ENCODE measurements around the gene NSL1.

The NSL1 gene

GRCh38 chr1:212687811-212688210, 103.8 kb downstream of the NSL1 start:
- Histone ChIP-seq H3K27ac (ENCODE audit: low read length) (no peak overlapping the region), H3K27me3 (ENCODE audit: control insufficient read depth, insufficient read depth, low read length) (no peaks in the 10 kb centered on the region)

DNA sequence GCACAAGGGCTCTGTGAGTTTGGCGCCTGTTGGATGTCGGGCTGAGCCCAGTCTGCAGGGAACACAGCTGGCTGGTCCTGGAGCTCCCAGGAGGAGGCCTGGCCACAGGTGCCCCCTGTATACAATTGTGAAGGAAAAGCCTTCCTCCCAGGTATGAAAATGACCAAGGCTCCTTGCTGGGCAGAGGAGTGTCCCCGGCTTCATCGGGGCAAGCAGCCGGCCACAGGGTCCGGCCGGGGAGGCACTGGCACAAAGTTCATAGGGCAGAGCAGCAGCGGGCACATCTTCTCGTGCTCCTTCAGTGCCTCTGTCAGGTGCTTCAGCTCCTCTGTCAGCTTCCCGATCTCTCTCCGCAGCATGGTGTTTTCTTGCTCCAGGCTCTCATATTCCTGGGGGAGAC, 105.0 kb downstream of the NSL1 start:
- no peak overlapping the region for H3K4me3 ChIP-seq (ENCODE audit: low read length)
- no peak overlapping the region for H3K9ac ChIP-seq (ENCODE audit: low read length)
- no peak overlapping the region for H3K27ac ChIP-seq (ENCODE audit: low read length)
- no peaks in the 10 kb centered on the region for H3K27me3 ChIP-seq (ENCODE audit: control insufficient read depth, insufficient read depth, low read length)
- H3K36me3 ChIP-seq (ENCODE audit: control insufficient read depth, low read depth, low read length), result no peaks in the 10 kb centered on the region
- H3K9me3 ChIP-seq (ENCODE audit: control insufficient read depth, low read depth, low read length), result no peaks in the 10 kb centered on the region
- H3K4me1 ChIP-seq (ENCODE audit: control insufficient read depth, low read depth, low read length), result peaks cover 4% of the 10 kb centered on the region

More at GRCh38 chr1:212687811-212688210, 103.8 kb downstream of the NSL1 start:
- peaks cover 4% of the 10 kb centered on the region for H3K4me1 ChIP-seq (ENCODE audit: control insufficient read depth, low read depth, low read length)
- no peaks in the 10 kb centered on the region for H3K36me3 ChIP-seq (ENCODE audit: control insufficient read depth, low read depth, low read length)
- H3K9ac ChIP-seq (ENCODE audit: low read length), result no peak overlapping the region
- H3K9me3 ChIP-seq (ENCODE audit: control insufficient read depth, low read depth, low read length), result no peaks in the 10 kb centered on the region
- H3K4me3 ChIP-seq (ENCODE audit: low read length), result no peak overlapping the region

GRCh38 chr1:212686069-212686468, 105.5 kb downstream of the NSL1 start:
- H3K9me3 ChIP-seq (ENCODE audit: control insufficient read depth, low read depth, low read length), result no peaks in the 10 kb centered on the region
- H3K27me3 ChIP-seq (ENCODE audit: control insufficient read depth, insufficient read depth, low read length), result no peaks in the 10 kb centered on the region
- peaks cover 4% of the 10 kb centered on the region for H3K4me1 ChIP-seq (ENCODE audit: control insufficient read depth, low read depth, low read length)
- no peaks in the 10 kb centered on the region for H3K36me3 ChIP-seq (ENCODE audit: control insufficient read depth, low read depth, low read length)
- no peak overlapping the region for H3K9ac ChIP-seq (ENCODE audit: low read length)
- H3K27ac ChIP-seq (ENCODE audit: low read length), result no peak overlapping the region
- H3K4me3 ChIP-seq (ENCODE audit: low read length), result no peak overlapping the region

DNA sequence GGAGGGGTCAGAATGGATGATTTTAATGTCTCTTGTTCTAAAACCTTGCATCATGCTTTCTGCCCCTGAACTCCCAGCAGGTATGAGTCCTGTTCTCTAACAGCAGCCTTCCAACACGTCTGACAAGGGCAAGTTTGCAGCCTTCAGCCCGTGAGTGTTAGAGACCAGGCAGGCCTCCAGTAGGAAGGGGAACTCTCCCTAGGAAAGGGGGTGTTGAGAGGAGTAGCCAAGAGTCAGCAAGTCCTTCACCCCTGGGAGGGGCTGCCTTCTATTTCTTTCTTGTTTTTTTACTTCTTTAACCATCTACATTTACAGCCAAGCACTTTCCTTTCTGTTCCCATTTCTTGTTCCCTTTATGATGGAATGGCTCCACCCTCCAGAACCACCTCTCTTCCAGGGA, 106.1 kb downstream of the NSL1 start:
- no peaks in the 10 kb centered on the region for H3K27me3 ChIP-seq (ENCODE audit: control insufficient read depth, insufficient read depth, low read length)
- no peak overlapping the region for H3K4me3 ChIP-seq (ENCODE audit: low read length)
- no peak overlapping the region for H3K27ac ChIP-seq (ENCODE audit: low read length)
- H3K4me1 ChIP-seq (ENCODE audit: control insufficient read depth, low read depth, low read length), result peaks cover 4% of the 10 kb centered on the region
- no peaks in the 10 kb centered on the region for H3K9me3 ChIP-seq (ENCODE audit: control insufficient read depth, low read depth, low read length)
- no peaks in the 10 kb centered on the region for H3K36me3 ChIP-seq (ENCODE audit: control insufficient read depth, low read depth, low read length)
- no peak overlapping the region for H3K9ac ChIP-seq (ENCODE audit: low read length)

DNA sequence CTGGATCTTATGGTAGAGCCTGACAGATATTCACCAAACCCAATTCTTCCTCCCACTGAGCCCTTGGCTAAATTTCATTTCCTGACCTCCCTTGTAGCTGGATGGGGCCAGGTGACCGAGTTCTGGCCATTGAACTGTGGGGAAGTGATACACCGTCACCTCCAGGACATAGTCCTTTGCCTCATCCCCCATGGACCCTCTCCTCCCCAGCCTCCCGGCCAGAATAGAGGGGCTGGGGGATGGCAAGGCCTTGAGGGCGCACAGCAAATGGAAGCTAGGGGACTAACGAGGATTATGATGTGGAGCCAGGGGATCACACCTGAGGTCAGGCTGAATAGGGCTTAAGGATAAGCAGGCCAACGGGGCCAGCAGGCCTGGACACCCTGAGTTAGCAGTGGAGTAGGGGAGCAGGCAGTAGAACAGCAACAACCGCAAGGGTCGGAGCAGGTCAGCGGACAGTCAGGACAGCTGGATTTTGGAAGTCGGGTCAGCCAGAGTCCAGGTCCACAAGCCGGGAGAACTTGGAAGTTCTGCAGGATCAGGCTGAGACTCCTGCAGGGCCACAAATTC, 107.0 kb downstream of the NSL1 start:
- Histone ChIP-seq H3K27me3 (ENCODE audit: control insufficient read depth, insufficient read depth, low read length) (no peaks in the 10 kb centered on the region), H3K9me3 (ENCODE audit: control insufficient read depth, low read depth, low read length) (no peaks in the 10 kb centered on the region), H3K9ac (ENCODE audit: low read length) (no peak overlapping the region), H3K36me3 (ENCODE audit: control insufficient read depth, low read depth, low read length) (no peaks in the 10 kb centered on the region), H3K4me1 (ENCODE audit: control insufficient read depth, low read depth, low read length) (peaks cover 4% of the 10 kb centered on the region), H3K4me3 (ENCODE audit: low read length) (no peak overlapping the region), H3K27ac (ENCODE audit: low read length) (no peak overlapping the region)

DNA sequence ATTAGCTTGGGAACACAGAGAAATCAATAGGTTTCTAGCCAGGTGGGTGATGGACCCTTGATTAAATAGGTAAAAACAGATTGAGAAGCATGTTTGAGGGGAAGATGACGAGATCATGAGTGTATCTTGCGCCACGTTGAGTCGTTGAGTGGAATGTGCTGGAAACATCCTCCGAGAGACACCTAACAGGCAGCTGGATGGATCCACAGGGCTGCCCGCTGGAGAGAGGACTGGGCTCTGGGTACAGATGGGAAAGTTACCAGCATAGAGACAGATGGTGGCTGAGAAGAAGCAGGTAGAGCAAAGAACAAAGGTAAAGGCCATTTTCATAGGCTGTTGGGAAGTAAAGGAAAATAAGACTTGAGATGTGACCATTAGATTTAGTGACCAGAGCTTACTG, 107.5 kb downstream of the NSL1 start:
- Histone ChIP-seq H3K27me3 (ENCODE audit: control insufficient read depth, insufficient read depth, low read length) (no peaks in the 10 kb centered on the region), H3K9ac (ENCODE audit: low read length) (no peak overlapping the region), H3K9me3 (ENCODE audit: control insufficient read depth, low read depth, low read length) (no peaks in the 10 kb centered on the region), H3K4me3 (ENCODE audit: low read length) (no peak overlapping the region), H3K27ac (ENCODE audit: low read length) (no peak overlapping the region), H3K4me1 (ENCODE audit: control insufficient read depth, low read depth, low read length) (peaks cover 4% of the 10 kb centered on the region), H3K36me3 (ENCODE audit: control insufficient read depth, low read depth, low read length) (no peaks in the 10 kb centered on the region)

GRCh38 chr1:212683357-212683722, 108.2 kb downstream of the NSL1 start:
- Histone ChIP-seq H3K4me3 (ENCODE audit: low read length) (no peak overlapping the region), H3K4me1 (ENCODE audit: control insufficient read depth, low read depth, low read length) (peaks cover 4% of the 10 kb centered on the region), H3K27me3 (ENCODE audit: control insufficient read depth, insufficient read depth, low read length) (no peaks in the 10 kb centered on the region), H3K27ac (ENCODE audit: low read length) (no peak overlapping the region), H3K36me3 (ENCODE audit: control insufficient read depth, low read depth, low read length) (no peaks in the 10 kb centered on the region), H3K9ac (ENCODE audit: low read length) (no peak overlapping the region), H3K9me3 (ENCODE audit: control insufficient read depth, low read depth, low read length) (no peaks in the 10 kb centered on the region)

DNA sequence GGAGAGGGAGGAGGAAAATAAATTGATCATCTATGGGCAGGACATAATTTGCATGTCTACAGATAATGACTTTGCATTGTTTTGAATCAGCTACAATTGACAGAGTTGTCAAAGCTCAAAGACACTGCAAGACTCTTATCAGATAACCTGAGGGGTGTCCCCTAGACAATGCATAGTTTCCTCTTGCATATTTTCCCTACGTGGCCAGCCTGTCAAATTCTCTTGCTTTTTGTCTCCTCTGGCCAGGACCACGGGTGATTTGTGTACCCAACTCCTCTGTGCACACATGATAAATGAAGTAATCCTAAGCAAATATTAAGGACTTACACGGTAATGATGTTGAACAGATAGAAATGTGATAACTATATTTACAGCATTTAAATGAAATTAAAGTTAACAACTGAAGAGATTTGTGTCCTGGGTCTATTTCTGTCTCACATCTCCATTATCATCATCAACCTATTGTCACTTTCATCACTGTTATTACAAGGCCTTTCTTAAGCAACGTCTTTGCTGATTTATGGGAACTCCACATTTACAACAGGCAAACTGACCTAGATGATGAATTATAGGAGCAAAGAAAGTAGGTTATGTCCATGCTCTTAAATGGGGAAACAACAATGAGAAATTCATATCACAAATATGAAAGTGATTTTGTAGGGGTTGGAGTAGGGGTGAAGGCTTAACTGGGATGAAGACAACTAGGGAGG, 110.7 kb downstream of the NSL1 start:
- H3K27ac ChIP-seq (ENCODE audit: low read length), result no peak overlapping the region
- H3K27me3 ChIP-seq (ENCODE audit: control insufficient read depth, insufficient read depth, low read length), result no peaks in the 10 kb centered on the region
- H3K4me3 ChIP-seq (ENCODE audit: low read length), result no peak overlapping the region
- no peak overlapping the region for H3K9ac ChIP-seq (ENCODE audit: low read length)
- H3K4me1 ChIP-seq (ENCODE audit: control insufficient read depth, low read depth, low read length), result peaks cover 4% of the 10 kb centered on the region
- H3K36me3 ChIP-seq (ENCODE audit: control insufficient read depth, low read depth, low read length), result no peaks in the 10 kb centered on the region
- no peaks in the 10 kb centered on the region for H3K9me3 ChIP-seq (ENCODE audit: control insufficient read depth, low read depth, low read length)

GRCh38 chr1:212678456-212679410, 112.8 kb downstream of the NSL1 start:
- no peaks in the 10 kb centered on the region for H3K36me3 ChIP-seq (ENCODE audit: control insufficient read depth, low read depth, low read length)
- peaks cover 4% of the 10 kb centered on the region for H3K4me1 ChIP-seq (ENCODE audit: control insufficient read depth, low read depth, low read length)
- H3K9me3 ChIP-seq (ENCODE audit: control insufficient read depth, low read depth, low read length), result no peaks in the 10 kb centered on the region
- H3K27me3 ChIP-seq (ENCODE audit: control insufficient read depth, insufficient read depth, low read length), result no peaks in the 10 kb centered on the region
- H3K27ac ChIP-seq (ENCODE audit: low read length), result no peak overlapping the region
- H3K4me3 ChIP-seq (ENCODE audit: low read length), result no peak overlapping the region
- no peak overlapping the region for H3K9ac ChIP-seq (ENCODE audit: low read length)

GRCh38 chr1:212677573-212677972, 114.0 kb downstream of the NSL1 start:
- no peaks in the 10 kb centered on the region for H3K9me3 ChIP-seq (ENCODE audit: control insufficient read depth, low read depth, low read length)
- no peaks in the 10 kb centered on the region for H3K4me1 ChIP-seq (ENCODE audit: control insufficient read depth, low read depth, low read length)
- H3K4me3 ChIP-seq (ENCODE audit: low read length), result no peak overlapping the region
- H3K36me3 ChIP-seq (ENCODE audit: control insufficient read depth, low read depth, low read length), result no peaks in the 10 kb centered on the region
- H3K27ac ChIP-seq (ENCODE audit: low read length), result no peak overlapping the region
- no peak overlapping the region for H3K9ac ChIP-seq (ENCODE audit: low read length)
- H3K27me3 ChIP-seq (ENCODE audit: control insufficient read depth, insufficient read depth, low read length), result no peaks in the 10 kb centered on the region

DNA sequence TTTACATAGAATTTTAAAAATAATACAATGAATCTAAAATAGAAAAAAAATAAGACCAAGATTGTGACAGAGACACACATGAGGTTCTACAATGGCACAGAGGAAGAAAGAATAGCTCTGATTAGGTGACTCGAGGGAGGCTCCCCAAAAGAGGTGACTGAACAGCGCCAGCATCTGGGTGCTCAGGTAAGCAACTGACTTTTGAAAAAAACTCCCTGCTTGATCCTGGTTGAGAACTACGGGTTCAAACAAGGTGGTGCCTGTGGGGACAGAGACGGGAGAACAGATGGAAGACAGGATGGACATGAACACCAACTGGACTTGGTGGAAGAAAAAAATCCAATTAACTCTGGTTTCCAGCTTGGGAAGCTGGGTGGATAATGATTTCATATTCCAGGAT, 114.4 kb downstream of the NSL1 start:
- no peak overlapping the region for H3K27ac ChIP-seq (ENCODE audit: low read length)
- no peaks in the 10 kb centered on the region for H3K27me3 ChIP-seq (ENCODE audit: control insufficient read depth, insufficient read depth, low read length)
- H3K9ac ChIP-seq (ENCODE audit: low read length), result no peak overlapping the region
- no peaks in the 10 kb centered on the region for H3K36me3 ChIP-seq (ENCODE audit: control insufficient read depth, low read depth, low read length)
- H3K4me1 ChIP-seq (ENCODE audit: control insufficient read depth, low read depth, low read length), result no peaks in the 10 kb centered on the region
- H3K9me3 ChIP-seq (ENCODE audit: control insufficient read depth, low read depth, low read length), result no peaks in the 10 kb centered on the region
- no peak overlapping the region for H3K4me3 ChIP-seq (ENCODE audit: low read length)
